ENCODE results near the gene FAM13C.

The FAM13C gene

DNA sequence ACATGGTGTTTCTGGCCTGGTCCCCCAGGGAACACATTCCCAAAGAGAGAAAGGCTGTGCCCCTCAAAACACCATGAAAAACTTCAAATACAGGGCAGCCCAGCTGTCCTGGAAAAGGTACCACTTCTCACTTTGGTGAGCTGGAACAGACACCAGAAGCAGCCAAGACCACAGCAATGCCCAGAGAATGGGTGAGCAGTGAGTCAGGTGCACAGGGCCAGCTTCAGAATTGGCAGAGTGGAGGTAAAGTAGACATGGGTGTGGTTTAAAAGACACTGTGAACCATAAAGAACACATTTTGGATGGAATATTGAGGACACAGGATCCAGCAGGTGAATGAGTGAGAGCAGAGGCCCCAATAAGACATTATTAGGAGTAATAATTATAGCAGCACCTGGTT lies 51.3 kb downstream of the FAM13C start:
- H3K4me3 ChIP-seq (ENCODE audit: low read depth, low read length), result no peak overlapping the region
- DNase-seq (ENCODE audit: low read depth), result no peak
- TF ChIP-seq POLR2A (IDR thresholded peaks at IDR 0.05; ENCODE audit: extremely low read depth, insufficient read length) (no peak), MYC (IDR thresholded peaks at IDR 0.05; ENCODE audit: low read depth, low read length) (no peak)
- TF ChIP-seq, protein P1, sequence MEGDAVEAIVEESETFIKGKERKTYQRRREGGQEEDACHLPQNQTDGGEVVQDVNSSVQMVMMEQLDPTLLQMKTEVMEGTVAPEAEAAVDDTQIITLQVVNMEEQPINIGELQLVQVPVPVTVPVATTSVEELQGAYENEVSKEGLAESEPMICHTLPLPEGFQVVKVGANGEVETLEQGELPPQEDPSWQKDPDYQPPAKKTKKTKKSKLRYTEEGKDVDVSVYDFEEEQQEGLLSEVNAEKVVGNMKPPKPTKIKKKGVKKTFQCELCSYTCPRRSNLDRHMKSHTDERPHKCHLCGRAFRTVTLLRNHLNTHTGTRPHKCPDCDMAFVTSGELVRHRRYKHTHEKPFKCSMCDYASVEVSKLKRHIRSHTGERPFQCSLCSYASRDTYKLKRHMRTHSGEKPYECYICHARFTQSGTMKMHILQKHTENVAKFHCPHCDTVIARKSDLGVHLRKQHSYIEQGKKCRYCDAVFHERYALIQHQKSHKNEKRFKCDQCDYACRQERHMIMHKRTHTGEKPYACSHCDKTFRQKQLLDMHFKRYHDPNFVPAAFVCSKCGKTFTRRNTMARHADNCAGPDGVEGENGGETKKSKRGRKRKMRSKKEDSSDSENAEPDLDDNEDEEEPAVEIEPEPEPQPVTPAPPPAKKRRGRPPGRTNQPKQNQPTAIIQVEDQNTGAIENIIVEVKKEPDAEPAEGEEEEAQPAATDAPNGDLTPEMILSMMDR (IDR thresholded peaks at IDR 0.05; ENCODE audit: low read depth, low read length), result no peak
- TF ChIP-seq, protein P2, sequence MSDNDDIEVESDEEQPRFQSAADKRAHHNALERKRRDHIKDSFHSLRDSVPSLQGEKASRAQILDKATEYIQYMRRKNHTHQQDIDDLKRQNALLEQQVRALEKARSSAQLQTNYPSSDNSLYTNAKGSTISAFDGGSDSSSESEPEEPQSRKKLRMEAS (IDR thresholded peaks at IDR 0.05; ENCODE audit: low read depth, low read length), result no peak

DNA sequence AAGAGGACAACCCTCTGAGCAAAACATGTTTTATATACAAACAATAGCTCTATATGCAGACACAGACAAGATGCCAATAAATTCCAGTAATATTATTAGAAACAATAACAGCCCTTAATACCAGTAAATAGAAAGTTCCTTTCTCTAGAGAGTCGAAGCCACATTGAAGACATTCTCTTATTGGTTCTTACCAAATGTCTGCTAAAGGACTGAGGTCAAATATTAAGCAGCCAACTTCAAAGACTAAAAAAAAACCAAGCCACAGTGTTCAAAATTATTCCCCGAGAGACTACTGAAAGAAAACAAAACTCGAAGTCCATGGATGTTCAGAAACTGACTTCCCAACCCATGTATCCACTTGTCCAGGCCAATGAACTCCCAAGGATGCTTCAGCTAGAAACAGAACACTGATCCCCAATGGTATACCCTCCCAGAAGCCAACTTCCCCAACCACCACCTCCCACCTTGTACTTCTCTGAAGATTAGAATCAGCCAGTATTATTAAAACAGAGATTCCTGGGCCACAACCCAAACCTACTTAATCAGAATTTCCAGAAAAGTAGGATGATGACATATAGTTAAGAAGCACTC lies 51.9 kb downstream of the FAM13C start:
- H3K4me3 ChIP-seq (ENCODE audit: low read depth, low read length), result no peak overlapping the region
- no peak for DNase-seq (ENCODE audit: low read depth)
- TF ChIP-seq, protein P1 (IDR thresholded peaks at IDR 0.05; ENCODE audit: low read depth, low read length), result no peak
- TF ChIP-seq POLR2A (IDR thresholded peaks at IDR 0.05; ENCODE audit: extremely low read depth, insufficient read length) (no peak), MYC (IDR thresholded peaks at IDR 0.05; ENCODE audit: low read depth, low read length) (no peak)
- TF ChIP-seq, protein P2 (IDR thresholded peaks at IDR 0.05; ENCODE audit: low read depth, low read length), result no peak

- TF ChIP-seq, protein P2 (IDR thresholded peaks at IDR 0.05; ENCODE audit: low read depth, low read length), result no peak
- no peak for TF ChIP-seq POLR2A (IDR thresholded peaks at IDR 0.05; ENCODE audit: extremely low read depth, insufficient read length)
- no peak for DNase-seq (ENCODE audit: low read depth)
- no peak overlapping the region for H3K4me3 ChIP-seq (ENCODE audit: low read depth, low read length)
Observed at GRCh38 chr10:59304521-59305097, 57.7 kb downstream of the FAM13C start.

DNA sequence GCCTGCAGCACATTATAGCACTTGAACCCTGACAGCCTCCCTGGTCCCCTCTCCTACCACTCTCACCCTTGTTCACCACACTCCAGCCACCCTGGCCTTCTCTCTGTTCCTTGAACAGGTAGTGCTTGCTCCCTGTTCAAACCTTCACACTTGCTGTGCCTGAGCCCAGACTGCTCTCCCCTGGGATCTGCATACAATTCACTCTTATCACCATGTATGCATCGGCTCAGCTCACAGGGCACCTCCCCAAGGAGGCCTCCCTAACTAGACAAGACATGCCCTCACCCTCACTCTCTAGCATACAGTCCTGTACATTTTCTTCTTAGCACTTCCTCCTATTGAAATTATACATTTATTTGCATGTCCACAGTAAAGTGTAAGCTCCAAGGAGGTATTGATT lies 59.3 kb downstream of the FAM13C start:
- DNase-seq (ENCODE audit: low read depth), result no peak
- TF ChIP-seq, protein P1 (IDR thresholded peaks at IDR 0.05; ENCODE audit: low read depth, low read length), result no peak
- no peak for TF ChIP-seq POLR2A (IDR thresholded peaks at IDR 0.05; ENCODE audit: extremely low read depth, insufficient read length)
- TF ChIP-seq MYC (IDR thresholded peaks at IDR 0.05; ENCODE audit: low read depth, low read length), result no peak
- TF ChIP-seq, protein P2 (IDR thresholded peaks at IDR 0.05; ENCODE audit: low read depth, low read length), result no peak
- no peak overlapping the region for H3K4me3 ChIP-seq (ENCODE audit: low read depth, low read length)

GRCh38 chr10:59302381-59302780 lies 60.0 kb downstream of the FAM13C start:
- no peak overlapping the region for H3K4me3 ChIP-seq (ENCODE audit: low read depth, low read length)
- TF ChIP-seq MYC (IDR thresholded peaks at IDR 0.05; ENCODE audit: low read depth, low read length) (no peak), POLR2A (IDR thresholded peaks at IDR 0.05; ENCODE audit: extremely low read depth, insufficient read length) (no peak)
- TF ChIP-seq, protein P1 (IDR thresholded peaks at IDR 0.05; ENCODE audit: low read depth, low read length), result no peak
- TF ChIP-seq, protein P2 (IDR thresholded peaks at IDR 0.05; ENCODE audit: low read depth, low read length), result no peak
- no peak for DNase-seq (ENCODE audit: low read depth)

- TF ChIP-seq, protein P2 (IDR thresholded peaks at IDR 0.05; ENCODE audit: low read depth, low read length), result no peak
- TF ChIP-seq POLR2A (IDR thresholded peaks at IDR 0.05; ENCODE audit: extremely low read depth, insufficient read length) (no peak), MYC (IDR thresholded peaks at IDR 0.05; ENCODE audit: low read depth, low read length) (no peak)
- TF ChIP-seq, protein P1 (IDR thresholded peaks at IDR 0.05; ENCODE audit: low read depth, low read length), result no peak
Observed at GRCh38 chr10:59301067-59301754, 61.1 kb downstream of the FAM13C start.

More at GRCh38 chr10:59301067-59301754, 61.1 kb downstream of the FAM13C start:
- no peak for DNase-seq (ENCODE audit: low read depth)
- no peak overlapping the region for H3K4me3 ChIP-seq (ENCODE audit: low read depth, low read length)

All from NB4 (cell line).